Fibroblast of the aortic adventitia (primary cell): ENCODE results near the gene FHIT. TPM values are rescaled to one million over a fixed set of nuclear protein-coding genes. Genes with fewer than 3 reads are reported as not detected.

Source experiments
- DNase-seq: peaks from one replicate; pipeline ENCODE4 v3.0.0-alpha.2; 2010; ENCODE audit warnings: low read depth
- H3K4me3 ChIP-seq: 2 replicates; pipeline ENCODE4 v1.5.1; 2011; ENCODE audit warnings: low read depth, mild to moderate bottlenecking, control low read depth, low read length, moderate library complexity
- total RNA-seq: library from RNA; depleted of rRNA; stranded (reverse); fragments of >200 nt; gene quantifications from 2 replicates; pipeline ENCODE4 v1.2.3, GENCODE V29; 2012; ENCODE audit warnings: low replicate concordance
- TF ChIP-seq, protein P1 (sequence below): IDR thresholded peaks from 2 replicates; pipeline ENCODE4 v1.5.1; 2011; ENCODE audit warnings: mild to moderate bottlenecking, low read length, control low read depth, inconsistent platforms; ENCODE audit not compliant: insufficient read depth

The FHIT gene
- total RNA-seq, 1 donor, result 1.5 TPM

DNA sequence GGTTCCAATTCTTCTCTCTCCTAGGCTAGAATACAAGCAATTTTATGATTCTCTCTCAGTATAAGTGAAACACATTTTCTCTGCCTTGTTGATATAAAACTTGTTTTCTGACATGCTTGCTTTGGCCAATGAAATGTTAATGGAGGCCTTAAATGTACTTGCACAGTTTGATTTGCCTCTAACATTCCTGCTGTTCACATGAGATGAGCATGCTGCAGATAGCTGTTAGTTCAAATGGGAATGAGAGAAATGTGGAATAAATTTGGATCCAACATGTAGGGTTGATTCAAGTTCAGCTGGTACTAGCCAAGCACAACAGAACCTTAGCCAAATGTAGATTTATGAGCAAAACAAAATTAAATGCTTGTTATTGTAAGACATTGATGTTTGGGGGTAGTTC lies 32.6 kb upstream of the FHIT start:
- no peak overlapping the region for H3K4me3 ChIP-seq
- TF ChIP-seq, protein P1, sequence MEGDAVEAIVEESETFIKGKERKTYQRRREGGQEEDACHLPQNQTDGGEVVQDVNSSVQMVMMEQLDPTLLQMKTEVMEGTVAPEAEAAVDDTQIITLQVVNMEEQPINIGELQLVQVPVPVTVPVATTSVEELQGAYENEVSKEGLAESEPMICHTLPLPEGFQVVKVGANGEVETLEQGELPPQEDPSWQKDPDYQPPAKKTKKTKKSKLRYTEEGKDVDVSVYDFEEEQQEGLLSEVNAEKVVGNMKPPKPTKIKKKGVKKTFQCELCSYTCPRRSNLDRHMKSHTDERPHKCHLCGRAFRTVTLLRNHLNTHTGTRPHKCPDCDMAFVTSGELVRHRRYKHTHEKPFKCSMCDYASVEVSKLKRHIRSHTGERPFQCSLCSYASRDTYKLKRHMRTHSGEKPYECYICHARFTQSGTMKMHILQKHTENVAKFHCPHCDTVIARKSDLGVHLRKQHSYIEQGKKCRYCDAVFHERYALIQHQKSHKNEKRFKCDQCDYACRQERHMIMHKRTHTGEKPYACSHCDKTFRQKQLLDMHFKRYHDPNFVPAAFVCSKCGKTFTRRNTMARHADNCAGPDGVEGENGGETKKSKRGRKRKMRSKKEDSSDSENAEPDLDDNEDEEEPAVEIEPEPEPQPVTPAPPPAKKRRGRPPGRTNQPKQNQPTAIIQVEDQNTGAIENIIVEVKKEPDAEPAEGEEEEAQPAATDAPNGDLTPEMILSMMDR, result no peak
- DNase-seq, result no peak

DNA sequence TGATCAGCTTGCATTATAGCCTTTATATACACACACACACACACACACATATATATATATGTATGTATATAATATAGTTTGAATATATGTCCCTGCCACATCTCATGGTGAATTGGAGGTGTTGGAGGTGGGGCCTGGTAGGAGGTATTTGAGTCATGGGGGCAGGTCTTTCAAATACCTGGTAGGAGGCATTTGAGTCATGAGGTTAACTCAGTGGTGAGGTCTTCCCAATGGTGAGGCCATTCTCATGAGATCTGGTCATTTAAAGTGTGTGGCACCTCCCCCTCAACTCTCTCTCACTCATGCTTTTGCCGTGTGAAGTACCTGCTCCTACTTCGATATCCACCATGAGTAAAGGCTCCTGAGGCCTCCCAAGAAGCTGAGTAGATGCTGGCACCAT lies 27.5 kb upstream of the FHIT start:
- no peak for DNase-seq
- no peak overlapping the region for H3K4me3 ChIP-seq
- TF ChIP-seq, protein P1, result no peak

DNA sequence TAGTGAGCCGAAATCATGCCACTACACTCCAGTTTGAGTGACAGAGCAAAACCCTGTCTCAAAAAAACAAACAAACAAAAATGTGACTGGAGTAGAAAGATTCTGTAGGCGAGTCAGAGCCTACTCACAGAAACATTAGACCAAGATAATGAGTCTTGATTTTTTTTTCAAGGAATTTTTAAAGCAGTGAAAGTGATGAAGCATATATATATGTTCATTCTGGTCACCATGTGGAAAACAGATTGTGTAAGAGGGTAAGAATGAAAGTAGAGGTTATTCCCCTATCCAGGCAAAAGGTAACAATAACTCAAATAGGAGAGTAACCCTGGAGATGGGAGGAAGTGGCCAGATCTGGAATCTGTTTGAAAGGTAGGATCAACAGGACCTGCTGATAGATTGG lies 26.2 kb upstream of the FHIT start:
- DNase-seq, result no peak
- H3K4me3 ChIP-seq, result no peak overlapping the region
- TF ChIP-seq, protein P1, result no peak

DNA sequence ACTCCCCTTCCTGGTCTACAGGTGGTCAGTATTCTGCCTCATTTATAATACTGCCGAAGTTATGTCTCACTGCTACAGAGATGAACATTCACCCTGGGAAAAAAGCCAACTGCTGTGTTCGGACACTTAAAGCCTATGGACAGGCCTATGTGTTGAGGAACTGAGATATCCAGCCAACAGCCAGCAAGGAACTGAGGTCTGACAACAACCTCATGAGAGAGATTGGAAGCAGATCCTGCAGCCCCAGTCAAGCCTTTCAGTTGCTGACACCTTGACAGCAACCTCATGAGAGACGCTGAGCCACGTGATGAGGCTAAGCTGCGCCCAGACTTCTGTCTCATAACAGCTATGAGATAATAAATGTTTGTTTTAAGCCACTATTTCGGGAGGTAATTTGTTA lies 18.2 kb upstream of the FHIT start:
- no peak for DNase-seq
- TF ChIP-seq, protein P1, result no peak

DNA sequence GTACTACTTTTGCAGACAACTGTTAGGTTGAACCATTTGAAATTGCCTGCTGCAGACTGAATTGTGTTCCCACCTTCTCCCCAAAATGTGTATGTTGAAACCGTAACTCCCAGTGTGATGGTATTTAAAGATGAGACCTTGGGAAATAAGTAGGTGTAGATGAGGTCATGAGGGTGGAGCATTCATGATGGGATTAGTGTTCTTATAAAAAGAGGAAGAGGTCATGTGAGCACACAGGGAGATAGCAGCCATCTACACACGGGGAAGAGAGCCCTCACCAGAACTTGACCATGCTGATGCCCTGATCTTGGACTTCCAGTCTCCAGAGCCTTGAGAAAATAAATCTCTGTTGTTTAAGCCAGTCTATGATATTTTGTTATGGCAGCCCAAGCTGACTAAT lies 17.4 kb upstream of the FHIT start:
- DNase-seq, result no peak
- H3K4me3 ChIP-seq, result no peak overlapping the region
- TF ChIP-seq, protein P1, result no peak

More for the DNA sequence above, 18.2 kb upstream of the FHIT start:
- no peak overlapping the region for H3K4me3 ChIP-seq

DNA sequence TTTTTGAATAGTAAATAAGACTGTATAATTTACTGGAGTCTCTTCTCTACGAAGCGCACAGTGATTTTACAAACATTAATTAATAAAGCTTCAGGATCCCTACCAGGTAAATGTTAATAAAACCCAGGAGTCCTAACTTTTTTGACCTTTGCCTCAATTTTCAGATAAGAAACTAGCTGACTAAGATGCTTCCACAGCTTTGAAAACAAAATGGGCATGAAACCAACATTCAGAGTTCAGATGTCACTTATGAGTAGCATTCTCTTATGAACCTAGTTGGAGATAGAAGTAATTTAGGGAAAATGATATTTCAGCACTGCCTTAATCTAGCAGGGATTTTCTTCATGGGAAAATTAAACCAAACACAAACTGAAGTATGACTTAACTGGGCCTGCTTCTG lies 13.0 kb upstream of the FHIT start:
- DNase-seq, result no peak
- no peak overlapping the region for H3K4me3 ChIP-seq
- TF ChIP-seq, protein P1, result no peak

DNA sequence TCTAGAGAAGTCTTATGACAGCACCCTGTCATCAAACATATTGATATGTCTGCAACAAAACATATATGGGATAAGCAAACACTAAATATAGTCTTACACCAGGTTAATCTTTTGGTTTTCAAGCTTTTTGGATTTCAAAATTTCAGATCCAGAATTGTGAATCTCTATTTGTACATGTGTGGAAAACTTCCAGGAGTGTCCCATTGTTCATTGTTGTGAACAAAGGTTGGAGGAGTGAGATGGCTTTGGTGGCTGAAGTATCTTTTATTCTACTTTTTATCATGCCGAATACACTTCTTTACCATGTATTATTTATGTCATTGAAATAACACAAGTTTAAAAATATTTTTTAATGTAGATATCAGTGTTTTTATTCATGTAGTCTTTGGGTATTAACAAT lies 5.9 kb upstream of the FHIT start:
- no peak for DNase-seq
- TF ChIP-seq, protein P1, result no peak
- no peak overlapping the region for H3K4me3 ChIP-seq
